HG03460 (cell line): Measurements from ENCODE around the gene CUL7.
"Not testable (repeated sequence)": the region's sequence is repeated elsewhere in the genome, so short reads cannot be mapped to it uniquely, and the experiment has no call there.

Experiments
- ATAC-seq: cut with Tn5 transposase; IDR thresholded peaks from one replicate; pipeline ENCODE4 v1.9.1; 2021; ENCODE audit not compliant: unreplicated experiment

Gene CUL7

GRCh38 chr6:43053545-43054205 lies at the start of gene CUL7:
CUL7 (minus strand) TSS chr6:43053851; CDS start chr6:43052788, 1,063 bp downstream.
- peak; percentile 91 for ATAC-seq

DNA sequence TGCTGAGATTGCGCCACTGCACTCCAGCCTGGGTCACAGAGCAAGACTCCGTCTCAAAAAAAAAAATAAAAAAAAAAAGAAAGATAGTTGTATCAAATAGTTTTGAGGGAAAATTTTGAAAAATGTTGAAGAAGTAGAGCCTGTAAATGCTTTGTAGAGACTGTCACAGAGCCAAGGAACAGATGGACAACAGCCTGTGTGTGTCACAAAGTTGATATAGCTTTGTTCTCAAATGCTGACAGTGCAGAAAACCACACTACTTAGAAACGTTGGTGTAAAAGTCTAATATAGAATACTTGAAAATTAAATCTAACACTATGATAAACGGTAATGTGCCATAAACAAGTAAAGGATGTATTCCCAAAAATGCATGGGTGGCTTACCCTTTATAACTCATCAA lies 47.8 kb upstream of the CUL7 start:
- ATAC-seq: no peak

DNA sequence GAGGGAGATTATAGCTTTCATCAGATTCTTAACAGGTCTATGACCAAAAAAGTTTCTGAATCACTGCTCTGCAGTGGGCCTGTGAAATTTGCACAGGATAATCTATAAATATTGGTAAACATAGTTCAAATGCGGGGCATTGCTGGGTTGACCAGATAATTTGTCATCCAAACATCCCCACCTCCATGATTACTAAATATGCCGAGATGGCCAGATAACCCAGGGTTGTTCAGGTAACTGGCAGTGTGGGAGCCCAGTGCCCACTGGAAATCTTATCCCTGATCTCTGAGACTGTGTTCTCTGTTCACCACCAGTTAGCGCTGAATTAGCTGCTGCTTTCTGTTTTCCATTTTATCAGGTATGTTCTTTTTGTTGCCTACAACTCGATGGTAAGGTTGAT lies 43.9 kb upstream of the CUL7 start:
- ATAC-seq: no peak

- no peak for ATAC-seq
These were observed 43.4 kb upstream of the CUL7 start for GRCh38 chr6:43097098-43097489.

DNA sequence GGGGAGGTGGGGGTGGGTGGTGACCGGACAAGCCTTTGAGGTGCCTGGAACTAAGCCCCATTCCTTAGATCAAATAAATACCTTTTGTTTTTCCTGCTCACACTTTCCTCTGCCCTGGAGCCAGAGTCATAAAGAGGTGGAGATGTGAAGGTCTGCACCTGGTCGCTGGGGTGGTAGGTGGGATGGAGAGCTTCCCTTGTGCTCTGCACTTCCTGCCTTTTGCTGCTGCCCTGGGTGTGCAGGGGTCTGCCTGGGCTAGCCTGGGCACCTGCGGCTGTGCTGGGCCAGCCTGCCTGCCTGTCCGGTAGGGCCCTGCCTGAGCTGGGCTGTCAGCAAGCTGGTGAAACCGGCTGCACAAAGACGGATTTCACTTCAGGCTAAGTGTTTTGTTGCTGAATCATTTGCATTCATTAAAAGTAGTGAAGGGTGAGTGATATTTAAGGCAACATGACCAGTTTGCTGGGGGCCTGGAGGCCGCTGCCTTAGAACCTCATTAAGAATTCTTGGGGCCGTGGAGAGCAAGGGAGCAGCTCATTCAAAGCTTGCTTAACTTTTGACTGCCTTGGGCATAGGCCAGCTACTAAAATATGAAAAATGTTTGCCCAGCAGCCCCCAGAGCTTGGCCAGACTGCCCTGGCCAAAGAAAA lies 42.9 kb upstream of the CUL7 start:
- no peak for ATAC-seq

GRCh38 chr6:43095939-43096338 lies 42.3 kb upstream of the CUL7 start:
- no peak for ATAC-seq

GRCh38 chr6:43093436-43094289 lies 40.0 kb upstream of the CUL7 start:
- ATAC-seq: no peak

GRCh38 chr6:43092635-43093034 lies 39.0 kb upstream of the CUL7 start:
- ATAC-seq: no peak

DNA sequence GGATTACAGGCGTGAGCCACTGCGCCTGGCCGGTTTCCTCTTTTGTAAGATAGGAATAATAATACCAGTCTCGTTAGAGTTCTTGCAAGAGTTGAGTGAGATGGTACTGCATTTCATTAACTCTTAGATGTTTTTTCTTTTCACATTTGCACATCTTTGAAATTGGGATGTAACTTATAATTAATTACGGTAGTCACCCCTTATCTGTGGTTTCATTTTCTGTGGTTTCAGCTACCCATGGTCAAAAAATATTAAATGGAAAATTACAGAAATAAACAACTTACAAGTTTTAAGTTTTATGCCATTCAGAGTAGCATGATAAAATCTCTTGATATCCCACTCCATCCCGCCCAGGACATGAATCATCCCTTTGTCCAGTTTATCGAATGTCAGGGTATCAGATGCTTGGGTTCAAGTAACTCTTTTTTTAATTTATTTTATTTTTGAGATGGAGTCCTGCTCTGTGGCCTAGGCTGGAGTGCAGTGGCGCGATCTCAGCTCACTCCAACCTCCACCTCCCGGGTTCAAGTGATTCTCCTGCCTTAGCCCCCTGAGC lies 37.9 kb upstream of the CUL7 start:
- ATAC-seq: no peak

GRCh38 chr6:43091020-43091419 lies 37.4 kb upstream of the CUL7 start:
- ATAC-seq: no peak

GRCh38 chr6:43090559-43090956 lies 36.9 kb upstream of the CUL7 start:
- no peak for ATAC-seq

GRCh38 chr6:43089874-43090558 lies 36.4 kb upstream of the CUL7 start:
- no peak for ATAC-seq

DNA sequence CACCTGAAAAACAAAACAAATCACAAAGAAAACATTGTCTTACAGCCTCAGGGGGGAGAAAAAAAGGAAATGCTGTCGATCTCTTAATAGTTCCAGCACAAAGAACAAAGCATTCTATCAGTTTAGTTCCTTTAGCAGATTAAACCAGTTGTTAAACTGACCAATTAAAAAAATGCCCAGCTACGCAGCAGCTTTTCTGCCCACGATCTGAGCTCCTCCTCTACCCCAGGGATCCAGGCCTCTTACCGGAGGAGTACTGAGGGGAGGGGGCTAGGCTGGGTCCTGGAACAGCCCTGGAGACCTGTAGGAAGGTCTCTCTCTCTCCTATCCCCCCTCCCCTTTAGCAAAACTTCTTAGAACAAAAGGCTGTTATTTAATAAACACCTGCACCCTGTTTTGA lies 35.8 kb upstream of the CUL7 start:
- no peak for ATAC-seq

GRCh38 chr6:43088654-43089056 lies 35.0 kb upstream of the CUL7 start:
- ATAC-seq: no peak

DNA sequence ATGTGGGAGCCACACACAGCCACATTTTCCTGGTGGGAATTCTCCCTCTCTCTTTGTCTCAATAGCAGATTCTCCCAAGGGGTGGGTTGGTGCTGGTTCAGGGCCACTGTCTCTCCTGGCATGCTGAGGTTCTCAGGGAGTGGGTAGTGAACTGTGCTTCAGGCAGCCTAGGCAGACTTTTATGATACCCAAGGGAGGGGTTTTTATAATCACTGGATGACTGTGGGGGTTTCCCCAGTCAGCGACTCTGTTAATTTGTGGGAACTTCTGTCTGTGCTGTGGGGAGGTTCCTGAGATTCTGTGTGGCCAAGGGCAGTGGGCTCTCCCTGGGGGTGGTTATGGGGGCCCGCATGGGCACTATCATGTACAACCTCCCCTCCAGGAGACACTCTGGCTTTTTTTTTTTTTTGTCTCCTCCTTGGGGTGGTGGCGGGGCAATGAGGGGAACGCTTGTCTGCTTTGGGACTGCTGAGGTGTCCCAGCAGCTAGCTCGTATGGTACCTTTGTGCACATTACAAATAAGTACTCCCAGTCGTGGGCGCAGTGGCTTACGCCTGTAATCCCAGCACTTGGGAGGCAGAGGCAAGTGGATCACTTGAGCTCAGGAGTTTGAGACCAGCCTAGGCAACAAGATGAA lies 32.5 kb upstream of the CUL7 start:
- ATAC-seq: peak; percentile 64

- ATAC-seq: no peak
These were observed 29.4 kb upstream of the CUL7 start for GRCh38 chr6:43082806-43083655.

DNA sequence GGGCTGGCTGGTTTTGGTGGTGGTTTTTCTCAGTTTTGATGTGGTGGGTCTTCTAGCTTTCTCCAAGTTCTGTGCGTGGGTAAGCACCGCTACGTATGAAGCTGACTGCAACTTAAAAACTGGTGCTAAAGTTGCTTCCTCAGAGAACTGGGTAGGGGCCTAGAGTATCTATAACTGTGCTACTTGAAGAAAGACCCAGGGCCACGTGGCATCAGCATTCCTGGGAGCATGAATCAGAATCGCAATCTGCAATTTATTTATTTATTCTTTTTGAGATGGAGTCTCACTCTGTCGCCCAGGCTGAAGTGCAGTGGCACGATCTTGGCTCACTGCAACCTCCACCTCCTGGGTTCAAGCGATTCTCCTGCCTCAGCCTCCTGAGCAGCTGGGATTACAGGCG lies 28.3 kb upstream of the CUL7 start:
- not testable (repeated sequence) for ATAC-seq

- no peak for ATAC-seq
These were observed 27.4 kb upstream of the CUL7 start for GRCh38 chr6:43081043-43081442.

DNA sequence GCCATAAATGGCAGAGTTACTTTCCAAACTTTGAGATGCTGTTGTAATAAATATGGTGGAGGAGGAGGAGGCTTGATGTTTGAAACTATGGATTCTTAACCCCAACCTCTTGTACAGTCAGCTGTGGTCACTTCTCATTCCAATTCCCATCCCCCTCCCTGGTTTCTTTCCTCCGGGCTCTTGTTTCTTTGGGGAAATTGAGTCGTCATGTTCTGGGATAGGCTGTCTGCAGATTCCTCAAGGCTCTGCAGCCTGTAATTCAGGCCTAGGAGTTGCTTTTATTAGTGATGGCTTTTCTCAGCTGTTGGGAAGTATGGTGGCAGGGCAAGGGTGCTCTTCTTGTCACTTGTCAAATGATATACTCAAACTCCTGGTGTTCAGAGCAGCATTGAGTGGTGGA lies 25.0 kb upstream of the CUL7 start:
- no peak for ATAC-seq
